ENCODE data around the gene B3GAT1. TPM values are rescaled to one million over a fixed set of nuclear protein-coding genes. Genes with fewer than 3 reads are reported as not detected.

Gene B3GAT1
- total RNA-seq, 1 experiment from 2014 or later: 3.7 TPM

DNA sequence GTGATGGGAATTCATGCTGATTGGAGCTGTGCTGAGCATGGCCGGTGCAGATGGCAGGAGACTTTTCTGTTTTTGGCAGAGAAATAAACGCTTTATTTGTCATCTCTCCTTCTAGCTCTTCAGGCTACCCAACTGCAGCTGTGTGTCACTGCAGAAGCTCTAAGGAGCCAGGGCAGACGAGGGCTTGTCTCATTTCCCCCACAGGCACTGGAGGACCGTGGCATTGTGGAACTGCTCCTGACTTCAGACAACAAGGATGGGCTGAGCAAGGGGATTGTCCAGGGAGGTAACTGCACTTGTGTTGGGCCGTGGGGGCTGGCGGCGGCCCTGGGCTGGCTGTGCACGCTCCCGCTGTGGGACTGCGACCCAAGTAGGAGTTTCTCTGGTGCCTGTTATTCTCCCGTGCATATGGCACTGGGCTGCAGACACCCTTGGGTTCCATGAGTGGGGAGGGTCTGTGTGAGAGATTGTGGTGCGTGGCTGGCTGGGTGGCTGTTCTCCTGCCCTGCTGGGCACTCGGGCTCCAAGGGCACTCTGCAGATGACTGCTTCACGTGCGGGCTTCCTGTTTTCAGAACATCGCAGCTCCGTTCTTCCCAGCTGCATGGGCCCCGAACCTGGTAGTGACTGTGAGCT is 53.1 kb downstream of the B3GAT1 start:
- H3K4me3 ChIP-seq (ENCODE audit: low read depth, low read length, poor library complexity, severe bottlenecking): no peak overlapping the region
- DNase-seq (ENCODE audit: low spot score): no peak
- ChIA-PET POLR2A (ENCODE audit: low non-redundant PET) (no interaction called here), CTCF (no interaction called here)
- H3K27ac ChIP-seq (ENCODE audit: low read depth, low read length, poor library complexity, severe bottlenecking): no peak overlapping the region
- no TSS peak for BruUV-seq (replicated peaks)
- intact Hi-C loops (cut with micrococcal nuclease; ENCODE audit: unreplicated experiment): no loop called here
- no peaks in the 10 kb centered on the region for H3K27me3 ChIP-seq (replicated peaks; ENCODE audit: insufficient read depth, low read depth, low read length, poor library complexity)
- no peak for TF ChIP-seq CTCF (conservative IDR thresholded peaks at IDR 0.05; ENCODE audit: low read depth, low read length)
- no peak for TF ChIP-seq EZH2 (IDR thresholded peaks at IDR 0.05; ENCODE audit: borderline replicate concordance, low read depth, low read length, poor library complexity, severe bottlenecking)
- no peaks in the 10 kb centered on the region for H3K9me3 ChIP-seq (ENCODE audit: low read depth, low read length, poor library complexity, severe bottlenecking)
- H3K4me1 ChIP-seq (ENCODE audit: insufficient read depth, low read length, poor library complexity, severe bottlenecking): no peaks in the 10 kb centered on the region
- no peaks in the 10 kb centered on the region for H3K36me3 ChIP-seq (ENCODE audit: insufficient read depth, low read length, poor library complexity, severe bottlenecking)

GRCh38 chr11:134358165-134358855 is 53.7 kb downstream of the B3GAT1 start:
- TF ChIP-seq EZH2 (IDR thresholded peaks at IDR 0.05; ENCODE audit: borderline replicate concordance, low read depth, low read length, poor library complexity, severe bottlenecking) (no peak), CTCF (conservative IDR thresholded peaks at IDR 0.05; ENCODE audit: low read depth, low read length) (no peak)
- intact Hi-C loops (cut with micrococcal nuclease; ENCODE audit: unreplicated experiment): no loop called here
- no peak for DNase-seq (ENCODE audit: low spot score)
- no peaks in the 10 kb centered on the region for H3K9me3 ChIP-seq (ENCODE audit: low read depth, low read length, poor library complexity, severe bottlenecking)
- POLR2A ChIA-PET (ENCODE audit: low non-redundant PET): no interaction called here
- H3K27ac ChIP-seq (ENCODE audit: low read depth, low read length, poor library complexity, severe bottlenecking): no peak overlapping the region
- no TSS peak for BruUV-seq (replicated peaks)
- CTCF ChIA-PET: no interaction called here
- H3K36me3 ChIP-seq (ENCODE audit: insufficient read depth, low read length, poor library complexity, severe bottlenecking): no peaks in the 10 kb centered on the region
- H3K4me1 ChIP-seq (ENCODE audit: insufficient read depth, low read length, poor library complexity, severe bottlenecking): no peaks in the 10 kb centered on the region
- H3K4me3 ChIP-seq (ENCODE audit: low read depth, low read length, poor library complexity, severe bottlenecking): no peak overlapping the region
- H3K27me3 ChIP-seq (replicated peaks; ENCODE audit: insufficient read depth, low read depth, low read length, poor library complexity): no peaks in the 10 kb centered on the region

DNA sequence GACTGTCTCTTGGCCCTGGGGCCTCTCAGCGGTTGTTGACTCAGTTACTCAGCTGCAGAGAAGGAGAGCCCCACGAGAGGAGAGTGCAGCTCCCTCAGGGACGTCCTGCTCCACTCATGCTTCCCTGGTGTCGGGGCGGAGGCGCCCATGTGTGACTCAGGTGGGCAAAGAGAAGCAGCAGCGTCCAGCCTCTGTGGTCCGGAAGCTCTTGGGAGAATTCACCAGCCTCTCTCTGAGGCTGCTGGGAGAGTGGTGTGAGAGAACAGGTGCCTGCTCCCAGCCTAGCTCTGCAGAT is 54.5 kb downstream of the B3GAT1 start:
- POLR2A ChIA-PET (ENCODE audit: low non-redundant PET): no interaction called here
- Histone ChIP-seq H3K4me1 (ENCODE audit: insufficient read depth, low read length, poor library complexity, severe bottlenecking) (no peaks in the 10 kb centered on the region), H3K27ac (ENCODE audit: low read depth, low read length, poor library complexity, severe bottlenecking) (no peak overlapping the region), H3K27me3 (replicated peaks; ENCODE audit: insufficient read depth, low read depth, low read length, poor library complexity) (no peaks in the 10 kb centered on the region), H3K4me3 (ENCODE audit: low read depth, low read length, poor library complexity, severe bottlenecking) (no peak overlapping the region), H3K9me3 (ENCODE audit: low read depth, low read length, poor library complexity, severe bottlenecking) (no peaks in the 10 kb centered on the region), H3K36me3 (ENCODE audit: insufficient read depth, low read length, poor library complexity, severe bottlenecking) (no peaks in the 10 kb centered on the region)
- intact Hi-C loops (cut with micrococcal nuclease; ENCODE audit: unreplicated experiment): no loop called here
- no peak for DNase-seq (ENCODE audit: low spot score)
- CTCF ChIA-PET: no interaction called here
- no peak for TF ChIP-seq EZH2 (IDR thresholded peaks at IDR 0.05; ENCODE audit: borderline replicate concordance, low read depth, low read length, poor library complexity, severe bottlenecking)
- TF ChIP-seq CTCF (conservative IDR thresholded peaks at IDR 0.05; ENCODE audit: low read depth, low read length): no peak
- BruUV-seq (replicated peaks): no TSS peak

Measured in A673 (cell line).